ENCODE data around the gene TTYH3. TPM values are rescaled to one million over a fixed set of nuclear protein-coding genes. Genes with fewer than 3 reads are reported as not detected.

Gene TTYH3
- total RNA-seq, 1 donor from 2014 or later: 296 TPM

- no peaks in the 10 kb centered on the region for H3K9me3 Mint-ChIP-seq
- no peaks in the 10 kb centered on the region for H3K27me3 Mint-ChIP-seq (ENCODE audit: low read depth)
- H3K4me3 Mint-ChIP-seq: no peak overlapping the region
- H3K27ac Mint-ChIP-seq: no peak overlapping the region
- TF ChIP-seq, protein P1, sequence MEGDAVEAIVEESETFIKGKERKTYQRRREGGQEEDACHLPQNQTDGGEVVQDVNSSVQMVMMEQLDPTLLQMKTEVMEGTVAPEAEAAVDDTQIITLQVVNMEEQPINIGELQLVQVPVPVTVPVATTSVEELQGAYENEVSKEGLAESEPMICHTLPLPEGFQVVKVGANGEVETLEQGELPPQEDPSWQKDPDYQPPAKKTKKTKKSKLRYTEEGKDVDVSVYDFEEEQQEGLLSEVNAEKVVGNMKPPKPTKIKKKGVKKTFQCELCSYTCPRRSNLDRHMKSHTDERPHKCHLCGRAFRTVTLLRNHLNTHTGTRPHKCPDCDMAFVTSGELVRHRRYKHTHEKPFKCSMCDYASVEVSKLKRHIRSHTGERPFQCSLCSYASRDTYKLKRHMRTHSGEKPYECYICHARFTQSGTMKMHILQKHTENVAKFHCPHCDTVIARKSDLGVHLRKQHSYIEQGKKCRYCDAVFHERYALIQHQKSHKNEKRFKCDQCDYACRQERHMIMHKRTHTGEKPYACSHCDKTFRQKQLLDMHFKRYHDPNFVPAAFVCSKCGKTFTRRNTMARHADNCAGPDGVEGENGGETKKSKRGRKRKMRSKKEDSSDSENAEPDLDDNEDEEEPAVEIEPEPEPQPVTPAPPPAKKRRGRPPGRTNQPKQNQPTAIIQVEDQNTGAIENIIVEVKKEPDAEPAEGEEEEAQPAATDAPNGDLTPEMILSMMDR (IDR thresholded peaks at IDR 0.05; ENCODE audit: unreplicated experiment): no peak
- no peak for DNase-seq (ENCODE audit: low spot score in 2 of 2, unreplicated experiment in 2 of 2)
- H3K4me1 Mint-ChIP-seq: peaks cover 19% of the 10 kb centered on the region
- peaks cover 8% of the 10 kb centered on the region for H3K36me3 Mint-ChIP-seq
These were observed 14.5 kb downstream of the TTYH3 start for GRCh38 chr7:2646336-2646679.

- Mint-ChIP-seq H3K9me3 (no peaks in the 10 kb centered on the region), H3K27ac (no peak overlapping the region), H3K4me3 (no peak overlapping the region), H3K4me1 (peaks cover 13% of the 10 kb centered on the region), H3K27me3 (ENCODE audit: low read depth) (no peaks in the 10 kb centered on the region), H3K36me3 (peaks cover 8% of the 10 kb centered on the region)
- DNase-seq (ENCODE audit: low spot score in 2 of 2, unreplicated experiment in 2 of 2): no peak
- TF ChIP-seq, protein P1 (IDR thresholded peaks at IDR 0.05; ENCODE audit: unreplicated experiment): no peak
These were observed 15.1 kb downstream of the TTYH3 start for GRCh38 chr7:2646680-2647571.

DNA sequence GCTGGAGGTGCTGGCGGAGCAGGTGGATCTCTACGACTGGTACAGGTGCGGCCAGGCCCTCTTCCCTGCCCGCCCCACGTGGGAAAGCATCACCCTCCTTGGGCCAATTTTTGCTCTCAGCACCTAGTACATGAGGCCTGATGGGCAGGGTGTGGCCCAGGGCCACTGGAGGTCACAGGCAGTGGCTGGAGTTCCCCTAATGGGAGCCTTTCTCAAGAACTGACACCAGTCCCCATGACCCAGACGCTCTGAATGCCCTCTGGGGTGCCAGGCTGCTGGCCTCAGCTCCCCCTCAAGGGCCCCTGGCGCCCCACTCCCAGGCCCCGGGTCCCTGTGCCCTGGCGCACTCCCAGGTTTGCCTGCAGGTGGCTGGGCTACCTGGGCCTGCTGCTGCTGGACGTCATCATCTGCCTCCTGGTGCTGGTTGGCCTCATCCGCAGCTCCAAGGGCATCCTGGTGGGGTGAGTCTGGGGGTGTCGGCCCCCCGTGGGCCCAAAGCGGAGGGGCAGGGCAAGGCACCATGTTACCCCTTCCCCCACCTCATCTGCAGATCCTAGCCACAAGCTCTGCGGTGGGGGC lies 15.9 kb downstream of the TTYH3 start:
- Mint-ChIP-seq H3K4me3 (no peak overlapping the region), H3K9me3 (no peaks in the 10 kb centered on the region), H3K4me1 (peaks cover 13% of the 10 kb centered on the region), H3K27ac (no peak overlapping the region), H3K27me3 (ENCODE audit: low read depth) (no peaks in the 10 kb centered on the region), H3K36me3 (peaks cover 8% of the 10 kb centered on the region)
- TF ChIP-seq, protein P1 (IDR thresholded peaks at IDR 0.05; ENCODE audit: unreplicated experiment): no peak
- no peak for DNase-seq (ENCODE audit: low spot score in 2 of 2, unreplicated experiment in 2 of 2)

- Mint-ChIP-seq H3K36me3 (peaks cover 8% of the 10 kb centered on the region), H3K27ac (no peak overlapping the region), H3K4me1 (peaks cover 13% of the 10 kb centered on the region), H3K27me3 (ENCODE audit: low read depth) (no peaks in the 10 kb centered on the region), H3K4me3 (no peak overlapping the region), H3K9me3 (no peaks in the 10 kb centered on the region)
- no peak for DNase-seq (ENCODE audit: low spot score in 2 of 2, unreplicated experiment in 2 of 2)
- TF ChIP-seq, protein P1 (IDR thresholded peaks at IDR 0.05; ENCODE audit: unreplicated experiment): no peak
These were observed 17.5 kb downstream of the TTYH3 start for GRCh38 chr7:2649139-2649838.

DNA sequence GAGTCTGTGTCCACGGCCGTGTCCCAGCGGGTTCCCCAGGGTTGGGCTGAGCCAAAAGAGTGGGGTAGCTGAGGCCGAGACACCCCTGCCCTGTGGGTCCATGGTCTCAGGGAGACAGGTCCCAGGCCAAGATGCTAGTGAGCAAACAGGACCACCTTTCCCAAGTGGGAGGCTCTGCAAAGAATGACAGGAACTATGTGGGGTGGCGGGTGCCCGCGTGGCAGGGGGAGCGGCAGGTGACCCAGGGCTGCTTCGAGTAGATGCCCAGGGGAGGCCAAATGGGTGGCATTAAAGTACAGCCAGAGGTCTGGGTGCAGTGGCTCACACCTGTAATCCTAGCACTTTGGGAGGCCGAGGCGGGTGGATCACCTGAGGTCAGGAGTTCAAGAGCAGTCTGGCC lies 18.2 kb downstream of the TTYH3 start:
- TF ChIP-seq, protein P1 (IDR thresholded peaks at IDR 0.05; ENCODE audit: unreplicated experiment): no peak

More for the DNA sequence above, 18.2 kb downstream of the TTYH3 start:
- H3K27ac Mint-ChIP-seq: no peak overlapping the region
- H3K27me3 Mint-ChIP-seq (ENCODE audit: low read depth): no peaks in the 10 kb centered on the region
- peaks cover 7% of the 10 kb centered on the region for H3K4me1 Mint-ChIP-seq
- H3K36me3 Mint-ChIP-seq: peaks cover 8% of the 10 kb centered on the region
- no peak overlapping the region for H3K4me3 Mint-ChIP-seq
- no peaks in the 10 kb centered on the region for H3K9me3 Mint-ChIP-seq
- no peak for DNase-seq (ENCODE audit: low spot score in 2 of 2, unreplicated experiment in 2 of 2)

All from mesothelial cell of epicardium (in vitro differentiated cells).